ENCODE data around the gene ZDHHC8. TPM values are rescaled to one million over a fixed set of nuclear protein-coding genes. Genes with fewer than 3 reads are reported as not detected.
A peak's percentile ranks its signal among the peaks of the same experiment; 100 is the strongest.

The ZDHHC8 gene
- total RNA-seq, 3 donors from 2014 or later, result 10.2 to 14.1 (median 11.2) TPM

GRCh38 chr22:20156042-20156389 is 24.4 kb downstream of the ZDHHC8 start:
- intact Hi-C loops (cut with DNase I; ENCODE audit: low total_unique reads), result no loop called here
- no peak for DNase-seq (ENCODE audit: low spot score in 2 of 2)
- TF ChIP-seq POLR2AphosphoS5 (IDR thresholded peaks at IDR 0.05), result no peak
- TF ChIP-seq CTCF (IDR thresholded peaks at IDR 0.05), result no peak
- no peak for TF ChIP-seq POLR2A (IDR thresholded peaks at IDR 0.05)

GRCh38 chr22:20156611-20157429 is 25.2 kb downstream of the ZDHHC8 start:
- no peaks in the 10 kb centered on the region for H3K9me3 ChIP-seq
- intact Hi-C loops (cut with DNase I; ENCODE audit: low total_unique reads), result no loop called here
- H3K27me3 ChIP-seq, result peaks cover 0 to 8% of the 10 kb centered on the region in 2 donors
- TF ChIP-seq POLR2AphosphoS5 (IDR thresholded peaks at IDR 0.05), result no peak
- TF ChIP-seq CTCF (IDR thresholded peaks at IDR 0.05), result peak; percentile 99 to 100 (median 99)
- H3K27ac ChIP-seq, result no peak overlapping the region
- no peaks in the 10 kb centered on the region for H3K36me3 ChIP-seq
- H3K4me1 ChIP-seq, result no peaks in the 10 kb centered on the region
- DNase-seq (ENCODE audit: low spot score in 2 of 2), result peak; percentile 83 to 90
- no peak overlapping the region for H3K4me3 ChIP-seq

More at GRCh38 chr22:20156042-20156389, 24.4 kb downstream of the ZDHHC8 start:
- Histone ChIP-seq H3K36me3 (no peaks in the 10 kb centered on the region), H3K9me3 (no peaks in the 10 kb centered on the region), H3K27ac (no peak overlapping the region), H3K4me3 (no peak overlapping the region), H3K4me1 (no peaks in the 10 kb centered on the region), H3K27me3 (peaks cover 0 to 8% of the 10 kb centered on the region in 2 donors)

GRCh38 chr22:20157430-20158183 is 26.0 kb downstream of the ZDHHC8 start:
- peaks cover 0 to 8% of the 10 kb centered on the region in 2 donors for H3K27me3 ChIP-seq
- intact Hi-C loops (cut with DNase I; ENCODE audit: low total_unique reads), result loop anchor here (2.0 kb wide), 1 partner anchor 127 kb away; no protein-coding TSS in a partner anchor
- H3K27ac ChIP-seq, result no peak overlapping the region
- H3K9me3 ChIP-seq, result no peaks in the 10 kb centered on the region
- H3K36me3 ChIP-seq, result no peaks in the 10 kb centered on the region
- no peak overlapping the region for H3K4me3 ChIP-seq
- no peak for TF ChIP-seq POLR2AphosphoS5 (IDR thresholded peaks at IDR 0.05)
- TF ChIP-seq CTCF (IDR thresholded peaks at IDR 0.05), result no peak
- no peak for TF ChIP-seq POLR2A (IDR thresholded peaks at IDR 0.05)
- no peaks in the 10 kb centered on the region for H3K4me1 ChIP-seq
- no peak for DNase-seq (ENCODE audit: low spot score in 2 of 2)

- TF ChIP-seq CTCF (IDR thresholded peaks at IDR 0.05), result no peak
- no peak for TF ChIP-seq POLR2A (IDR thresholded peaks at IDR 0.05)
- no peak for TF ChIP-seq POLR2AphosphoS5 (IDR thresholded peaks at IDR 0.05)
- no peaks in the 10 kb centered on the region for H3K9me3 ChIP-seq
- H3K36me3 ChIP-seq, result no peaks in the 10 kb centered on the region
- intact Hi-C loops (cut with DNase I; ENCODE audit: low total_unique reads), result loop anchor here (2.0 kb wide), 1 partner anchor 126 kb away; no protein-coding TSS in a partner anchor
- H3K27me3 ChIP-seq, result peaks cover 0 to 8% of the 10 kb centered on the region in 2 donors
- no peak overlapping the region for H3K27ac ChIP-seq
- no peaks in the 10 kb centered on the region for H3K4me1 ChIP-seq
- no peak for DNase-seq (ENCODE audit: low spot score in 2 of 2)
- no peak overlapping the region for H3K4me3 ChIP-seq
Observed at GRCh38 chr22:20158391-20159036, 26.9 kb downstream of the ZDHHC8 start.

Data from breast epithelium (tissue), 4 donors.